Cardiac atrium fibroblast (primary cell): ENCODE data around the gene THRAP3. TPM values are rescaled to one million over a fixed set of nuclear protein-coding genes. Genes with fewer than 3 reads are reported as not detected.

Source experiments
- total RNA-seq: library from RNA; depleted of rRNA; stranded (reverse); fragments of >200 nt; gene quantifications from 2 replicates; pipeline ENCODE4 v1.2.3, GENCODE V29; 2015

The THRAP3 gene
- 58.3 and 69.5 TPM in 2 replicates for total RNA-seq

GRCh38 chr1:36223996-36224536 lies at the start of gene THRAP3:
Gene THRAP3 (plus strand): TSS chr1:36224443. CDS start chr1:36282564, 58,121 bp downstream.

GRCh38 chr1:36306210-36306901 lies 82.1 kb downstream of the THRAP3 start, which contains the start of gene SH3D21:
Gene SH3D21 (plus strand): TSS chr1:36306368. CDS start chr1:36306421, 53 bp downstream.

GRCh38 chr1:36323636-36324352 lies 99.6 kb downstream of the THRAP3 start, which contains the start of gene EVA1B:
Gene EVA1B (minus strand): TSS chr1:36323645. CDS start chr1:36323037, 608 bp downstream.

Other genes with a start within 250 kb of the THRAP3 start
- gene TEKT2, start 140.3 kb upstream of the THRAP3 start, total RNA-seq: 0.90 TPM in 1 of 2 replicates, not detected in the other
- 36.1 and 40.6 TPM in 2 replicates for gene ADPRS, start 135.6 kb upstream of the THRAP3 start, total RNA-seq
- 1.4 and 1.5 TPM in 2 replicates for gene COL8A2, start 99.2 kb upstream of the THRAP3 start, total RNA-seq
- gene TRAPPC3, start 75.0 kb upstream of the THRAP3 start, total RNA-seq: 74.9 and 95.9 TPM in 2 replicates
- gene MAP7D1, start 68.3 kb upstream of the THRAP3 start, total RNA-seq: 117 and 192 TPM in 2 replicates
- 3.6 and 4.7 TPM in 2 replicates for gene SH3D21, start 81.9 kb downstream of the THRAP3 start, total RNA-seq
- 209 and 221 TPM in 2 replicates for gene EVA1B, start 99.2 kb downstream of the THRAP3 start, total RNA-seq
- 14.3 and 41.7 TPM in 2 replicates for gene STK40, start 161.5 kb downstream of the THRAP3 start, total RNA-seq
- gene LSM10, start 173.5 kb downstream of the THRAP3 start, total RNA-seq: 24.7 and 47.8 TPM in 2 replicates
- 3.2 and 8.3 TPM in 2 replicates for gene OSCP1, start 226.0 kb downstream of the THRAP3 start, total RNA-seq
- 61.2 and 63.3 TPM in 2 replicates for gene MRPS15, start 239.9 kb downstream of the THRAP3 start, total RNA-seq